ENCODE results near the gene TBPL2. TPM values are rescaled to one million over a fixed set of nuclear protein-coding genes. Genes with fewer than 3 reads are reported as not detected.

Gene TBPL2
- total RNA-seq, 1 experiment from 2014 or later: not detected

DNA sequence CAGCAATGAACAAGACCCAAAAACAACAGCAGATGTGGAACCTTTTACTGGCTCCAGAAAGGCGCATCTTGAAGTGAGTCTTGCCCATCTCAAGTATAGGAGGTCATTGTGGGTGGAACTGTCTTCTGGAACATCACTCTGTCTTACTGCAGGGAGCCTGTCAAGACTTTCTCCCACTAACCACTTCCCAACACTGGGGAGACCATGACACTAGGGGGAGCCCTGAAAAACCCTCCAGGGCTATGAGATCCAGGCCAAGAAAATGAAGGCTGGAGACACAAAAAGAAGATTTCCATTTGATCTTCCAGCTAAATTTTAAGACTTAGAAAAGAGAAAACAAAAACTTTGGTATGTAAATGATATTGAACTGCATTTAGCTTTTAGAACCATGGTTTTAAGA lies 15.3 kb downstream of the TBPL2 start:
- no TSS peak for BruUV-seq (replicated peaks)
- DNase-seq (ENCODE audit: low read depth, low spot score): no peak
- Histone ChIP-seq H2AFZ (ENCODE audit: low read depth, low read length, poor library complexity, severe bottlenecking) (no peak overlapping the region), H3K4me2 (ENCODE audit: low read length) (no peak overlapping the region), H3K4me1 (ENCODE audit: control insufficient read depth in 1 of 2, insufficient read depth in 2 of 2, low read length in 2 of 2) (peaks cover 7 to 20% of the 10 kb centered on the region in 2 experiments), H3K79me2 (ENCODE audit: insufficient read depth, low read length) (no peaks in the 10 kb centered on the region), H3K4me3 (replicated peaks in 1 of 2; ENCODE audit: low read depth in 1 of 2, low read length in 2 of 2) (no peak overlapping the region), H3K27me3 (ENCODE audit: insufficient read depth, low read length) (no peaks in the 10 kb centered on the region), H3K9ac (ENCODE audit: low read length) (no peak overlapping the region), H3K27ac (ENCODE audit: low read depth, low read length) (no peak overlapping the region), H3K9me2 (ENCODE audit: insufficient read depth) (no peaks in the 10 kb centered on the region), H3K36me3 (ENCODE audit: control insufficient read depth in 1 of 2, insufficient read depth in 2 of 2, low read length in 2 of 2) (no peaks in the 10 kb centered on the region), H4K20me1 (ENCODE audit: insufficient read depth) (no peaks in the 10 kb centered on the region), H3K9me3 (ENCODE audit: control insufficient read depth in 1 of 2, insufficient read depth in 1 of 2, low read depth in 1 of 2, low read length in 2 of 2) (no peaks in the 10 kb centered on the region)
- intact Hi-C loops (cut with micrococcal nuclease): no loop called here
- ChIA-PET RAD21 (ENCODE audit: low non-redundant PET in 1 of 2, low total read pairs in 2 of 2, uncharacterized antibody in 2 of 2, unreplicated experiment in 2 of 2) (no interaction called here), CTCF (no interaction called here), POLR2A (no interaction called here)
- no peak for TF ChIP-seq TCF7L2 (IDR thresholded peaks at IDR 0.05; ENCODE audit: borderline replicate concordance, extremely low read depth, insufficient read depth, insufficient read length)
- no peak for TF ChIP-seq YY1 (IDR thresholded peaks at IDR 0.05; ENCODE audit: extremely low read depth, insufficient replicate concordance, low read depth, low read length)
- TF ChIP-seq SIN3A (IDR thresholded peaks at IDR 0.05; ENCODE audit: low read depth): no peak
- TF ChIP-seq, protein P1, sequence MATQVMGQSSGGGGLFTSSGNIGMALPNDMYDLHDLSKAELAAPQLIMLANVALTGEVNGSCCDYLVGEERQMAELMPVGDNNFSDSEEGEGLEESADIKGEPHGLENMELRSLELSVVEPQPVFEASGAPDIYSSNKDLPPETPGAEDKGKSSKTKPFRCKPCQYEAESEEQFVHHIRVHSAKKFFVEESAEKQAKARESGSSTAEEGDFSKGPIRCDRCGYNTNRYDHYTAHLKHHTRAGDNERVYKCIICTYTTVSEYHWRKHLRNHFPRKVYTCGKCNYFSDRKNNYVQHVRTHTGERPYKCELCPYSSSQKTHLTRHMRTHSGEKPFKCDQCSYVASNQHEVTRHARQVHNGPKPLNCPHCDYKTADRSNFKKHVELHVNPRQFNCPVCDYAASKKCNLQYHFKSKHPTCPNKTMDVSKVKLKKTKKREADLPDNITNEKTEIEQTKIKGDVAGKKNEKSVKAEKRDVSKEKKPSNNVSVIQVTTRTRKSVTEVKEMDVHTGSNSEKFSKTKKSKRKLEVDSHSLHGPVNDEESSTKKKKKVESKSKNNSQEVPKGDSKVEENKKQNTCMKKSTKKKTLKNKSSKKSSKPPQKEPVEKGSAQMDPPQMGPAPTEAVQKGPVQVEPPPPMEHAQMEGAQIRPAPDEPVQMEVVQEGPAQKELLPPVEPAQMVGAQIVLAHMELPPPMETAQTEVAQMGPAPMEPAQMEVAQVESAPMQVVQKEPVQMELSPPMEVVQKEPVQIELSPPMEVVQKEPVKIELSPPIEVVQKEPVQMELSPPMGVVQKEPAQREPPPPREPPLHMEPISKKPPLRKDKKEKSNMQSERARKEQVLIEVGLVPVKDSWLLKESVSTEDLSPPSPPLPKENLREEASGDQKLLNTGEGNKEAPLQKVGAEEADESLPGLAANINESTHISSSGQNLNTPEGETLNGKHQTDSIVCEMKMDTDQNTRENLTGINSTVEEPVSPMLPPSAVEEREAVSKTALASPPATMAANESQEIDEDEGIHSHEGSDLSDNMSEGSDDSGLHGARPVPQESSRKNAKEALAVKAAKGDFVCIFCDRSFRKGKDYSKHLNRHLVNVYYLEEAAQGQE (IDR thresholded peaks at IDR 0.05; ENCODE audit: low read depth): no peak
- no peak for TF ChIP-seq FOSL1 (IDR thresholded peaks at IDR 0.05; ENCODE audit: low read depth)
- no peak for TF ChIP-seq JUND (IDR thresholded peaks at IDR 0.05)
- no peak for ATAC-seq

DNA sequence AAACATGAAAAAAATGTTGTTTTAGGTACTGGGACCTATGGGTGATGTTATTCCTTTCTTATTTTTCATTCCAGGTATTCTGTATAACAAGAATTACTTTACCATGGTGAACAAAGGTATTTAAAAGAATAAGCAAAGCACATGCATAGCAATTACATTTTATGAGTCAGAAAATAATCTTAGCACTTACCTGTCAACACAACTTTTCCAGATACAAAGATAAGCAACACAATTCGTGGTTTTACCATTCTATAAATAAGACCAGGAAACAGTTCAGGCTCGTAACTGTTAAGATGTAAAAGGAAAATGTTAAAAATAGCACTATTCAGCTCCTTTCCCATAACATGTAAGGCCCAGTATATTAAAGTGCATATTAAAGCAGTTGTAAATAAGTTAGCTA lies 16.4 kb downstream of the TBPL2 start:
- intact Hi-C loops (cut with micrococcal nuclease): no loop called here
- RAD21 ChIA-PET (ENCODE audit: low non-redundant PET in 1 of 2, low total read pairs in 2 of 2, uncharacterized antibody in 2 of 2, unreplicated experiment in 2 of 2): no interaction called here
- peaks cover 7 to 16% of the 10 kb centered on the region in 2 experiments for H3K4me1 ChIP-seq (ENCODE audit: control insufficient read depth in 1 of 2, insufficient read depth in 2 of 2, low read length in 2 of 2)
- TF ChIP-seq SRF (IDR thresholded peaks at IDR 0.05; ENCODE audit: low read depth) (no peak), FOSL1 (IDR thresholded peaks at IDR 0.05; ENCODE audit: low read depth) (no peak), CBX3 (IDR thresholded peaks at IDR 0.05; ENCODE audit: low read depth) (no peak), RAD21 (IDR thresholded peaks at IDR 0.05; ENCODE audit: low read depth) (no peak), POLR2A (IDR thresholded peaks at IDR 0.05; ENCODE audit: borderline replicate concordance, extremely low read depth, insufficient read depth, insufficient read length) (no peak), ZFX (IDR thresholded peaks at IDR 0.05) (no peak), EZH2phosphoT487 (IDR thresholded peaks at IDR 0.05; ENCODE audit: borderline replicate concordance) (no peak), TCF7L2 (IDR thresholded peaks at IDR 0.05; ENCODE audit: borderline replicate concordance, extremely low read depth, insufficient read depth, insufficient read length) (no peak)
- TF ChIP-seq, protein P2, sequence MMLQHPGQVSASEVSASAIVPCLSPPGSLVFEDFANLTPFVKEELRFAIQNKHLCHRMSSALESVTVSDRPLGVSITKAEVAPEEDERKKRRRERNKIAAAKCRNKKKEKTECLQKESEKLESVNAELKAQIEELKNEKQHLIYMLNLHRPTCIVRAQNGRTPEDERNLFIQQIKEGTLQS (IDR thresholded peaks at IDR 0.05): no peak
- TF ChIP-seq, protein P1 (IDR thresholded peaks at IDR 0.05; ENCODE audit: low read depth): no peak
- TF ChIP-seq, protein P3, sequence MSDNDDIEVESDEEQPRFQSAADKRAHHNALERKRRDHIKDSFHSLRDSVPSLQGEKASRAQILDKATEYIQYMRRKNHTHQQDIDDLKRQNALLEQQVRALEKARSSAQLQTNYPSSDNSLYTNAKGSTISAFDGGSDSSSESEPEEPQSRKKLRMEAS (IDR thresholded peaks at IDR 0.05): no peak

More for the DNA sequence above, 16.4 kb downstream of the TBPL2 start:
- H3K9me3 ChIP-seq (ENCODE audit: control insufficient read depth in 1 of 2, insufficient read depth in 1 of 2, low read depth in 1 of 2, low read length in 2 of 2): no peaks in the 10 kb centered on the region
- H3K36me3 ChIP-seq (ENCODE audit: control insufficient read depth in 1 of 2, insufficient read depth in 2 of 2, low read length in 2 of 2): no peaks in the 10 kb centered on the region
- H3K9me2 ChIP-seq (ENCODE audit: insufficient read depth): no peaks in the 10 kb centered on the region
- H4K20me1 ChIP-seq (ENCODE audit: insufficient read depth): no peaks in the 10 kb centered on the region
- BruUV-seq (replicated peaks): no TSS peak
- no peak overlapping the region for H3K4me2 ChIP-seq (ENCODE audit: low read length)
- H3K9ac ChIP-seq (ENCODE audit: low read length): no peak overlapping the region
- no peak overlapping the region for H3K27ac ChIP-seq (ENCODE audit: low read depth, low read length)
- DNase-seq (ENCODE audit: low read depth, low spot score) (no peak), ATAC-seq (no peak)
- H3K4me3 ChIP-seq (replicated peaks in 1 of 2; ENCODE audit: low read depth in 1 of 2, low read length in 2 of 2): no peak overlapping the region
- no peak overlapping the region for H2AFZ ChIP-seq (ENCODE audit: low read depth, low read length, poor library complexity, severe bottlenecking)
- H3K27me3 ChIP-seq (ENCODE audit: insufficient read depth, low read length): no peaks in the 10 kb centered on the region
- no peaks in the 10 kb centered on the region for H3K79me2 ChIP-seq (ENCODE audit: insufficient read depth, low read length)
- ChIA-PET POLR2A (interaction anchor here (0.6 kb wide), 1 partner anchor 171 kb away, joined by 4 read pairs; no protein-coding TSS in a partner anchor), CTCF (no interaction called here)
